Measurements from ENCODE around the gene STXBP6.

GRCh38 chr14:24858052-24858451 lies 191.9 kb downstream of the STXBP6 start:
- TF ChIP-seq FOXP2 (optimal IDR thresholded peaks at IDR 0.05; ENCODE audit: control extremely low read depth, extremely low read length, insufficient read depth) (no peak), POLR2AphosphoS5 (IDR thresholded peaks at IDR 0.05; ENCODE audit: borderline replicate concordance, low read depth, low read length) (no peak), EZH2 (IDR thresholded peaks at IDR 0.05) (no peak)
